Measurements from ENCODE around the gene TDRKH.

Gene TDRKH

DNA sequence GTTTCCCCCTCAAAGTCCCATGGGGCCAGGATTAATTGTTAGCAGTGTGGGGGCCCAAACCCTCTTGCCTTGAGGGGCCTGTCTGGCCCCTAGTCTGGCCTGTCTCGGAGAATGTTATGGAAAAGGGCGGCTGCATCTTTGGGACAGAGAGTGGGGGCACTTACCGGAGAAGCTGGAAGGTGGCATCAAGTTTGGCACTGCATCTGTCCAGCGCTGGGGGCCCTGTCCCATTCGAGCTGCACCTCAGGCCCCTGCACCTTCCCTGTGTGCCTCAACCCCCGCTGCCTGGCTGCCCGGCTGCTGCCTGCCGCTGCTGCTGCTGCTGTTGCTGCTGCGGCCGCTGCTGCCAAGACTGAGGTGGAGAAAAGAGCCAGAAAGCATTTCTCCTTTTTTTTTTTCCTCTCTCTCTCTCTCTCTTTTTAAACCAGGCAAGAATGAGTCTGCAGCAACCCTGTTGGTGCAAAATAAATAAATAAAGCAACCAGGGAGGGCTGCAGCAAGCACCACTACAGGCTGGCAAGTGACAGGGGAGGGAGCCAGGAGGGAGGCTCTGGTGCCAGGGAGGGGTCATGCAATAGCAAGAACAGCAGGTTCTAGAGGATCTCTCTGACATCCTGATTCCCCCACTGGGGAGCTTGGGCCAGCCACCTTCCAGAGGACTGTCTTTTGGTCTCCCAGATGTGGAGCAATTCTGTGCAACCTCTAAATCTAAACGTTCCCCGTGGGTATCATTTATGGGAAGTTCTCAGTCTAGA lies 14.9 kb upstream of the TDRKH start, which contains the start of gene LINGO4:
Gene LINGO4, minus strand, starts transcription at position 354 of the 755 bp plus-strand sequence. CDS start 2,715 bp downstream, outside the sequence.
- no peak within 1 kb of the TSS for H3K14ac ChIP-seq (ENCODE audit: low read length)
- peaks cover 0 to 83% (median 0%) of the 10 kb centered on the region in 3 experiments for H3K27me3 ChIP-seq (ENCODE audit: control insufficient read depth in 3 of 3, insufficient read depth in 3 of 3, low read depth in 1 of 3, low read length in 3 of 3)
- no peak for DNase-seq (ENCODE audit: low spot score)
- no peak within 1 kb of the TSS for H2AFZ ChIP-seq (ENCODE audit: low read length)
- H3K9ac ChIP-seq (ENCODE audit: low read depth, low read length, poor library complexity) = no peak within 1 kb of the TSS
- no peaks in the 10 kb centered on the region for H3K9me3 ChIP-seq (replicated peaks in 1 of 2; ENCODE audit: control insufficient read depth in 2 of 2, insufficient read depth in 1 of 2, low read depth in 1 of 2, low read length in 2 of 2)
- H3K4me2 ChIP-seq (ENCODE audit: insufficient read depth, low read length, poor library complexity, severe bottlenecking) = no peak within 1 kb of the TSS
- H3K4ac ChIP-seq (ENCODE audit: low read length) = no peak within 1 kb of the TSS
- no peak within 1 kb of the TSS for H2BK12ac ChIP-seq (ENCODE audit: low read length)
- H4K8ac ChIP-seq (ENCODE audit: low read depth, low read length) = no peak within 1 kb of the TSS
- no peak within 1 kb of the TSS for H2BK120ac ChIP-seq (ENCODE audit: low read depth, low read length)
- peak within 1 kb of the TSS; percentile 48 for H3K18ac ChIP-seq (ENCODE audit: low read length)
- peaks cover 0 to 2% of the 10 kb centered on the region in 2 donors for H3K4me1 ChIP-seq (ENCODE audit: control insufficient read depth in 2 of 2, insufficient read depth in 1 of 2, low read depth in 1 of 2, low read length in 2 of 2)
- peaks cover 1% of the 10 kb centered on the region for H3K79me1 ChIP-seq (ENCODE audit: low read depth, low read length)
- no peak within 1 kb of the TSS for H4K91ac ChIP-seq (ENCODE audit: low read depth, low read length, poor library complexity)
- no peaks in the 10 kb centered on the region for H3K36me3 ChIP-seq (replicated peaks in 1 of 2; ENCODE audit: control insufficient read depth in 2 of 2, insufficient read depth in 2 of 2, low read length in 2 of 2)
- H2BK15ac ChIP-seq (ENCODE audit: low read length) = no peak within 1 kb of the TSS
- H2BK5ac ChIP-seq (ENCODE audit: low read length) = no peak within 1 kb of the TSS
- no peak within 1 kb of the TSS for H3K4me3 ChIP-seq (ENCODE audit: low read length in 2 of 2)
- no peak within 1 kb of the TSS for H3K23ac ChIP-seq (ENCODE audit: low read depth, low read length, poor library complexity)
- WGBS, 2 donors (ENCODE audit: extremely low coverage in 2 of 2, insufficient read length in 2 of 2, insufficient replicate concordance in 1 of 2) = no CpG with 5 or more reads among the region's 12 CpGs
- peak within 1 kb of the TSS; percentile 5 for H2AK5ac ChIP-seq (ENCODE audit: low read depth, low read length)
- no peak within 1 kb of the TSS for H3K27ac ChIP-seq (replicated peaks; ENCODE audit: low read length)

DNA sequence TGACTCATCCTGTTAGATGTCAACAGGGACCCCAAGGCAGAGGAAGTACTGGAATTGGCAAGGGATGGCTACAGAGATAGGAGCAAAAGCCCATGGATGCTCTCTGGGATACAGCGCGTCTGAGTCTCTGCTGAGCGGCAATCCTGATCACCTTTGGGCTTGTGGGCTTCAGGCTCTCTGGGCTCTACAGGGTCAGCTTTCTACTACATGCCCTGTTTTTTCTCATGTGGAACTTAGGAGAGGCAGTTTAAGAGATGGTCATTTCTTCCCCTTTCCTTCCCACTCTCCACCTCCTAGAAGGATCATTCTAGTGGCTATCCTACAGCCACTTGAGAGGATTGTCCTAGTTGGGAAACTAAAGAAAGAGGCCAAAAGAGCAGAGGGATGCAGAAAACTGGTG lies 13.6 kb upstream of the TDRKH start:
- Histone ChIP-seq H3K9ac (ENCODE audit: low read depth, low read length, poor library complexity) (no peak overlapping the region), H2BK15ac (ENCODE audit: low read length) (no peak overlapping the region), H4K91ac (ENCODE audit: low read depth, low read length, poor library complexity) (no peak overlapping the region), H3K4me3 (ENCODE audit: low read length in 2 of 2) (no peak overlapping the region), H3K36me3 (replicated peaks in 1 of 2; ENCODE audit: control insufficient read depth in 2 of 2, insufficient read depth in 2 of 2, low read length in 2 of 2) (no peaks in the 10 kb centered on the region), H2BK5ac (ENCODE audit: low read length) (no peak overlapping the region), H3K23ac (ENCODE audit: low read depth, low read length, poor library complexity) (no peak overlapping the region), H2BK120ac (ENCODE audit: low read depth, low read length) (no peak overlapping the region), H2AK5ac (ENCODE audit: low read depth, low read length) (no peak overlapping the region), H3K27me3 (ENCODE audit: control insufficient read depth in 3 of 3, insufficient read depth in 3 of 3, low read depth in 1 of 3, low read length in 3 of 3) (peaks cover 0 to 80% (median 0%) of the 10 kb centered on the region in 3 experiments), H2AFZ (ENCODE audit: low read length) (no peak overlapping the region), H3K79me1 (ENCODE audit: low read depth, low read length) (peaks cover 1% of the 10 kb centered on the region), H3K27ac (replicated peaks; ENCODE audit: low read length) (no peak overlapping the region), H3K18ac (ENCODE audit: low read length) (no peak overlapping the region), H3K14ac (ENCODE audit: low read length) (no peak overlapping the region), H3K9me3 (replicated peaks in 1 of 2; ENCODE audit: control insufficient read depth in 2 of 2, insufficient read depth in 1 of 2, low read depth in 1 of 2, low read length in 2 of 2) (no peaks in the 10 kb centered on the region), H3K4ac (ENCODE audit: low read length) (no peak overlapping the region), H2BK12ac (ENCODE audit: low read length) (no peak overlapping the region), H3K4me2 (ENCODE audit: insufficient read depth, low read length, poor library complexity, severe bottlenecking) (no peak overlapping the region), H4K8ac (ENCODE audit: low read depth, low read length) (no peak overlapping the region), H3K4me1 (ENCODE audit: control insufficient read depth in 2 of 2, insufficient read depth in 1 of 2, low read depth in 1 of 2, low read length in 2 of 2) (peaks cover 1 to 6% of the 10 kb centered on the region in 2 donors)
- no CpG with 5 or more reads among the region's 3 CpGs for WGBS, 2 donors (ENCODE audit: extremely low coverage in 2 of 2, insufficient read length in 2 of 2, insufficient replicate concordance in 1 of 2)
- DNase-seq (ENCODE audit: low spot score) = no peak

DNA sequence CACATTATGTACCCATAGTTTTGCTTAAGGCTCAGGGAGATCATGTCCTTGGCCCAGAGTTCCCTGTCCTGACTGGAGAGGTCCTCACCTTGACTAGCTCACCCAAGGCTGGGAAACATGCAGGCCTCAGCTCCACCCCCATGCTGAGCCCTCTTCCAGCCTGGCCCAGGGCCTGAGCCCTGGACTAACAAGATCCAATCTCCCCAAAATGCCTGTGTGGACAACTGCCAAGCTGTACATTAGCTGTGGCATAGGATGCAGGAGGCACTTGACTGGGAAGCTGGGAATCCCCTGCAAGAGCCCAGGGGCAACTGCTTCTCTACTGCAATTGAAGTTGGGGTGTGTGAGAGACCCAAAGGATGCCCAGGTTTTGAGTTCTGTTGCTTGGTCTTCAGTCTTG lies 12.9 kb upstream of the TDRKH start:
- no peak overlapping the region for H4K91ac ChIP-seq (ENCODE audit: low read depth, low read length, poor library complexity)
- H2BK120ac ChIP-seq (ENCODE audit: low read depth, low read length) = no peak overlapping the region
- peaks cover 1% of the 10 kb centered on the region for H3K79me1 ChIP-seq (ENCODE audit: low read depth, low read length)
- H3K18ac ChIP-seq (ENCODE audit: low read length) = no peak overlapping the region
- no peak overlapping the region for H3K4me3 ChIP-seq (ENCODE audit: low read length in 2 of 2)
- H3K27ac ChIP-seq (replicated peaks; ENCODE audit: low read length) = no peak overlapping the region
- H2BK15ac ChIP-seq (ENCODE audit: low read length) = no peak overlapping the region
- no peak overlapping the region for H2AK5ac ChIP-seq (ENCODE audit: low read depth, low read length)
- no peak overlapping the region for H4K8ac ChIP-seq (ENCODE audit: low read depth, low read length)
- no peak overlapping the region for H3K14ac ChIP-seq (ENCODE audit: low read length)
- H2AFZ ChIP-seq (ENCODE audit: low read length) = no peak overlapping the region
- no peak overlapping the region for H3K23ac ChIP-seq (ENCODE audit: low read depth, low read length, poor library complexity)
- no peak for DNase-seq (ENCODE audit: low spot score)
- H3K36me3 ChIP-seq (replicated peaks in 1 of 2; ENCODE audit: control insufficient read depth in 2 of 2, insufficient read depth in 2 of 2, low read length in 2 of 2) = no peaks in the 10 kb centered on the region
- H3K4me2 ChIP-seq (ENCODE audit: insufficient read depth, low read length, poor library complexity, severe bottlenecking) = no peak overlapping the region
- peaks cover 2 to 8% of the 10 kb centered on the region in 2 donors for H3K4me1 ChIP-seq (ENCODE audit: control insufficient read depth in 2 of 2, insufficient read depth in 1 of 2, low read depth in 1 of 2, low read length in 2 of 2)
- H3K27me3 ChIP-seq (ENCODE audit: control insufficient read depth in 3 of 3, insufficient read depth in 3 of 3, low read depth in 1 of 3, low read length in 3 of 3) = peaks cover 0 to 76% (median 0%) of the 10 kb centered on the region in 3 experiments
- no peaks in the 10 kb centered on the region for H3K9me3 ChIP-seq (replicated peaks in 1 of 2; ENCODE audit: control insufficient read depth in 2 of 2, insufficient read depth in 1 of 2, low read depth in 1 of 2, low read length in 2 of 2)
- no peak overlapping the region for H2BK5ac ChIP-seq (ENCODE audit: low read length)
- H2BK12ac ChIP-seq (ENCODE audit: low read length) = no peak overlapping the region
- H3K9ac ChIP-seq (ENCODE audit: low read depth, low read length, poor library complexity) = no peak overlapping the region
- H3K4ac ChIP-seq (ENCODE audit: low read length) = no peak overlapping the region

DNA sequence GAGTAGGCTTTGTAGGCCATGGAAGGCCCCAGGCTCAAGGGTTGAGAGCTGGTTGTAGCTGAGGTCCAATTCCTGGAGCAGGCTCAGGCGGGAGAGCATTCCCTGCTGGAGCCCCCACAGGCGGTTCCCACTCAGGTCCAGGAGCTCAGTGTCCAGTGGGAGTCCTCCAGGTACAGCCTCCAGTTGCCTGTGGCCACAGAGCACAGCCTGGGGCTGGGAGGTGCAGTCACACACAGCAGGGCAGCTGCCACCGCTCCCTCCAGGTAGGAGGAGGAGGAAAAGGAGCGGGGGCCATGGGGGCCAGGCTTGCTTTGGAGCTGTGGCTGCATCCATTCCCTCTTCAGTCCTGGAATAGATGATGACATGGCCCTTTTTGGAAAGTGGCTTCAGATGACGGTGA lies 12.1 kb upstream of the TDRKH start:
- Histone ChIP-seq H3K4me1 (ENCODE audit: control insufficient read depth in 2 of 2, insufficient read depth in 1 of 2, low read depth in 1 of 2, low read length in 2 of 2) (peaks cover 2 to 8% of the 10 kb centered on the region in 2 donors), H2AK5ac (ENCODE audit: low read depth, low read length) (no peak overlapping the region), H3K27ac (replicated peaks; ENCODE audit: low read length) (no peak overlapping the region), H3K27me3 (ENCODE audit: control insufficient read depth in 3 of 3, insufficient read depth in 3 of 3, low read depth in 1 of 3, low read length in 3 of 3) (peaks cover 0 to 68% (median 0%) of the 10 kb centered on the region in 3 experiments), H3K36me3 (replicated peaks in 1 of 2; ENCODE audit: control insufficient read depth in 2 of 2, insufficient read depth in 2 of 2, low read length in 2 of 2) (peaks cover 0 to 2% of the 10 kb centered on the region in 2 donors), H2BK12ac (ENCODE audit: low read length) (no peak overlapping the region), H2AFZ (ENCODE audit: low read length) (no peak overlapping the region), H2BK5ac (ENCODE audit: low read length) (no peak overlapping the region), H3K4ac (ENCODE audit: low read length) (no peak overlapping the region), H3K18ac (ENCODE audit: low read length) (no peak overlapping the region), H3K9me3 (replicated peaks in 1 of 2; ENCODE audit: control insufficient read depth in 2 of 2, insufficient read depth in 1 of 2, low read depth in 1 of 2, low read length in 2 of 2) (no peaks in the 10 kb centered on the region), H2BK15ac (ENCODE audit: low read length) (no peak overlapping the region), H3K4me3 (ENCODE audit: low read length in 2 of 2) (no peak overlapping the region), H3K79me1 (ENCODE audit: low read depth, low read length) (no peaks in the 10 kb centered on the region), H3K14ac (ENCODE audit: low read length) (no peak overlapping the region), H3K23ac (ENCODE audit: low read depth, low read length, poor library complexity) (peak overlapping the region; percentile 48), H3K9ac (ENCODE audit: low read depth, low read length, poor library complexity) (no peak overlapping the region), H4K8ac (ENCODE audit: low read depth, low read length) (no peak overlapping the region), H2BK120ac (ENCODE audit: low read depth, low read length) (no peak overlapping the region), H4K91ac (ENCODE audit: low read depth, low read length, poor library complexity) (no peak overlapping the region), H3K4me2 (ENCODE audit: insufficient read depth, low read length, poor library complexity, severe bottlenecking) (no peak overlapping the region)
- WGBS, 2 donors (ENCODE audit: extremely low coverage in 2 of 2, insufficient read length in 2 of 2, insufficient replicate concordance in 1 of 2) = no CpG with 5 or more reads among the region's 5 CpGs
- DNase-seq (ENCODE audit: low spot score) = no peak
